Activated CD8-positive, alpha-beta T cell treated with anti-CD3 and anti-CD28 coated beads, Interleukin-2, amount 10 ng/mL, durations not matched to agents 7 days and 5 days (primary cell): ENCODE measurements around the gene GEMIN7. TPM values are rescaled to one million over a fixed set of nuclear protein-coding genes. Genes with fewer than 3 reads are reported as not detected.
A peak's percentile ranks its signal among the peaks of the same experiment; 100 is the strongest.
"Not testable (repeated sequence)": the region's sequence is repeated elsewhere in the genome, so short reads cannot be mapped to it uniquely, and the experiment has no call there.

Source experiments
- ATAC-seq: fragments of 150-1000 bp; cut with Tn5 transposase; one replicate; pipeline ENCODE4 v1.10.0; 2021; ENCODE audit warnings: moderate library complexity
- CTCF ChIA-PET: fragments of 350-600 bp; sonication (Branson Sonifier 250); formaldehyde crosslinking; loops from one replicate; lab custom pipeline; 2021; ENCODE audit warnings: antibody characterized with exemption; lab: Charles Lee
- POLR2A ChIA-PET: fragments of 350-600 bp; sonication (Branson Sonifier 250); formaldehyde crosslinking; loops from one replicate; lab custom pipeline; 2021; ENCODE audit warnings: antibody characterized with exemption; lab: Charles Lee
- DNase-seq: peaks from one replicate; pipeline ENCODE4 v3.0.0-alpha.2; 2020
- H3K27ac Mint-ChIP-seq: one replicate; pipeline ENCODE4 v1.8.0; 2021; ENCODE audit warnings: mild to moderate bottlenecking, mixed read lengths
- H3K27me3 Mint-ChIP-seq: one replicate; pipeline ENCODE4 v1.8.0; 2021; ENCODE audit warnings: low read depth, mixed read lengths
- H3K36me3 Mint-ChIP-seq: one replicate; pipeline ENCODE4 v1.8.0; 2021; ENCODE audit warnings: low read depth, mixed read lengths
- H3K4me1 Mint-ChIP-seq: one replicate; pipeline ENCODE4 v1.8.0; 2021; ENCODE audit warnings: low read depth, mixed read lengths
- H3K4me3 Mint-ChIP-seq: one replicate; pipeline ENCODE4 v1.8.0; 2021; ENCODE audit warnings: mild to moderate bottlenecking, mixed read lengths
- H3K9me3 Mint-ChIP-seq: one replicate; pipeline ENCODE4 v1.8.0; 2022; ENCODE audit warnings: mixed read lengths; ENCODE audit not compliant: insufficient read depth
- total RNA-seq, 2 experiments: library from RNA; stranded (reverse); gene quantifications; one replicate each; pipeline ENCODE4 v1.2.3, GENCODE V29; 2021

GEMIN7 gene
- total RNA-seq, 2 experiments from 2014 or later = 30.2 to 31.7 TPM

- ATAC-seq (no peak), DNase-seq (no peak)
- Mint-ChIP-seq H3K27ac (no peak overlapping the region), H3K27me3 (no peaks in the 10 kb centered on the region), H3K36me3 (no peaks in the 10 kb centered on the region), H3K9me3 (no peaks in the 10 kb centered on the region), H3K4me1 (peaks cover 21% of the 10 kb centered on the region), H3K4me3 (no peak overlapping the region)
- ChIA-PET POLR2A (no interaction called here), CTCF (interaction anchor here (0.7 kb wide), 1 partner anchor 14 kb away, joined by 4 read pairs; no protein-coding TSS in a partner anchor)
These were observed 31.8 kb downstream of the GEMIN7 start for GRCh38 chr19:45110851-45111266.

- Mint-ChIP-seq H3K9me3 (no peaks in the 10 kb centered on the region), H3K27ac (no peak overlapping the region), H3K27me3 (no peaks in the 10 kb centered on the region), H3K36me3 (no peaks in the 10 kb centered on the region), H3K4me1 (peaks cover 35% of the 10 kb centered on the region), H3K4me3 (no peak overlapping the region)
- ATAC-seq (no peak), DNase-seq (no peak)
- ChIA-PET CTCF (interaction anchor here (1.5 to 1.9 kb wide), 2 partner anchors 9 to 13 kb away, joined by 3 to 7 read pairs; no protein-coding TSS in a partner anchor), POLR2A (no interaction called here)
These were observed 33.2 kb downstream of the GEMIN7 start for GRCh38 chr19:45112111-45112827.

- no peaks in the 10 kb centered on the region for H3K27me3 Mint-ChIP-seq
- ATAC-seq (no peak), DNase-seq (no peak)
- no peaks in the 10 kb centered on the region for H3K36me3 Mint-ChIP-seq
- no peak overlapping the region for H3K4me3 Mint-ChIP-seq
- H3K9me3 Mint-ChIP-seq = no peaks in the 10 kb centered on the region
- POLR2A ChIA-PET = no interaction called here
- H3K27ac Mint-ChIP-seq = no peak overlapping the region
- CTCF ChIA-PET = interaction anchor here (1.5 to 1.9 kb wide), 2 partner anchors 11 kb away, joined by 3 to 7 read pairs; no protein-coding TSS in a partner anchor
- H3K4me1 Mint-ChIP-seq = peaks cover 49% of the 10 kb centered on the region
These were observed 34.6 kb downstream of the GEMIN7 start for GRCh38 chr19:45113628-45114027.

GRCh38 chr19:45114116-45114515, 35.1 kb downstream of the GEMIN7 start:
- Mint-ChIP-seq H3K27ac (no peak overlapping the region), H3K27me3 (no peaks in the 10 kb centered on the region), H3K4me3 (no peak overlapping the region), H3K36me3 (no peaks in the 10 kb centered on the region), H3K9me3 (no peaks in the 10 kb centered on the region), H3K4me1 (peaks cover 52% of the 10 kb centered on the region)
- ATAC-seq = no peak
- POLR2A ChIA-PET = no interaction called here
- CTCF ChIA-PET = no interaction called here
- DNase-seq = no peak

- Mint-ChIP-seq H3K4me3 (no peak overlapping the region), H3K27me3 (no peaks in the 10 kb centered on the region), H3K36me3 (peaks cover 5% of the 10 kb centered on the region), H3K4me1 (peaks cover 59% of the 10 kb centered on the region), H3K27ac (no peak overlapping the region), H3K9me3 (no peaks in the 10 kb centered on the region)
- CTCF ChIA-PET = no interaction called here
- DNase-seq (no peak), ATAC-seq (no peak)
- POLR2A ChIA-PET = interaction anchor here (0.9 kb wide), 1 partner anchor 13 kb away, joined by 3 read pairs; no protein-coding TSS in a partner anchor
These were observed 37.0 kb downstream of the GEMIN7 start for GRCh38 chr19:45115809-45116615.

- Mint-ChIP-seq H3K4me1 (peaks cover 71% of the 10 kb centered on the region), H3K4me3 (peak overlapping the region; percentile 48), H3K36me3 (peaks cover 5% of the 10 kb centered on the region), H3K27me3 (no peaks in the 10 kb centered on the region), H3K9me3 (no peaks in the 10 kb centered on the region), H3K27ac (peak overlapping the region; percentile 86)
- POLR2A ChIA-PET = interaction anchor here (1.4 kb wide), 1 partner anchor 25 kb away, joined by 5 read pairs; no protein-coding TSS in a partner anchor
- CTCF ChIA-PET = interaction anchor here (1.0 to 1.6 kb wide), 4 partner anchors 9 to 70 kb away, joined by 3 to 16 read pairs (median 7); partner anchors contain the start of gene PPP1R37
- ATAC-seq (peak; percentile 56), DNase-seq (peak; percentile 63)
These were observed 38.1 kb downstream of the GEMIN7 start for GRCh38 chr19:45117167-45117594.

- Mint-ChIP-seq H3K4me3 (no peak overlapping the region), H3K36me3 (peaks cover 5% of the 10 kb centered on the region), H3K27ac (peak overlapping the region; percentile 86), H3K4me1 (peaks cover 76% of the 10 kb centered on the region), H3K9me3 (no peaks in the 10 kb centered on the region), H3K27me3 (no peaks in the 10 kb centered on the region)
- CTCF ChIA-PET = interaction anchor here (0.9 to 1.6 kb wide), 5 partner anchors 8 to 69 kb away, joined by 3 to 16 read pairs (median 6); partner anchors contain the start of gene PPP1R37
- DNase-seq = no peak
- ATAC-seq = peak; percentile 2
- POLR2A ChIA-PET = interaction anchor here (0.9 to 1.4 kb wide), 3 partner anchors 10 to 28 kb away, joined by 3 to 5 read pairs (median 4); no protein-coding TSS in a partner anchor
These were observed 38.6 kb downstream of the GEMIN7 start for GRCh38 chr19:45117671-45118070.

GRCh38 chr19:45118106-45118505, 39.0 kb downstream of the GEMIN7 start:
- peak overlapping the region; percentile 86 for H3K27ac Mint-ChIP-seq

GRCh38 chr19:45118591-45119355, 39.7 kb downstream of the GEMIN7 start:
- CTCF ChIA-PET = interaction anchor here (0.9 to 1.6 kb wide), 4 partner anchors 25 to 68 kb away, joined by 3 to 6 read pairs (median 4); partner anchors contain the start of genes BLOC1S3 and TRAPPC6A
- H3K27me3 Mint-ChIP-seq, H3K36me3 Mint-ChIP-seq, H3K9me3 Mint-ChIP-seq, ATAC-seq, DNase-seq: not testable (repeated sequence)
- H3K4me1 Mint-ChIP-seq = peaks cover 81% of the 10 kb centered on the region
- peak overlapping the region; percentile 86 for H3K27ac Mint-ChIP-seq
- POLR2A ChIA-PET = interaction anchor here (0.9 to 1.4 kb wide), 3 partner anchors 11 to 29 kb away, joined by 3 to 5 read pairs (median 4); no protein-coding TSS in a partner anchor
- peak overlapping the region; percentile 35 for H3K4me3 Mint-ChIP-seq

More at GRCh38 chr19:45118106-45118505, 39.0 kb downstream of the GEMIN7 start:
- Mint-ChIP-seq H3K27me3 (no peaks in the 10 kb centered on the region), H3K4me3 (no peak overlapping the region), H3K4me1 (peaks cover 80% of the 10 kb centered on the region), H3K36me3 (peaks cover 5% of the 10 kb centered on the region), H3K9me3 (no peaks in the 10 kb centered on the region)
- CTCF ChIA-PET = interaction anchor here (0.9 to 1.6 kb wide), 6 partner anchors 8 to 69 kb away, joined by 3 to 16 read pairs (median 6); partner anchors contain the start of genes BLOC1S3 and TRAPPC6A
- POLR2A ChIA-PET = interaction anchor here (0.9 to 1.4 kb wide), 3 partner anchors 10 to 28 kb away, joined by 3 to 5 read pairs (median 4); no protein-coding TSS in a partner anchor
- ATAC-seq (no peak), DNase-seq (no peak)

GRCh38 chr19:45119582-45119981, 40.5 kb downstream of the GEMIN7 start:
- ATAC-seq (no peak), DNase-seq (no peak)
- POLR2A ChIA-PET = no interaction called here
- Mint-ChIP-seq H3K4me1 (peaks cover 78% of the 10 kb centered on the region), H3K4me3 (no peak overlapping the region), H3K27ac (no peak overlapping the region), H3K36me3 (peaks cover 5% of the 10 kb centered on the region), H3K27me3 (no peaks in the 10 kb centered on the region), H3K9me3 (no peaks in the 10 kb centered on the region)
- CTCF ChIA-PET = interaction anchor here (0.8 to 1.5 kb wide), 2 partner anchors 17 to 24 kb away, joined by 3 read pairs; no protein-coding TSS in a partner anchor
